ENCODE results near the gene TCEAL4.

The TCEAL4 gene

GRCh38 chrX:103624111-103624510 is 38.8 kb downstream of the TCEAL4 start:
- no peak for ATAC-seq
- TF ChIP-seq RARB (CRISPR knock-in tag; IDR thresholded peaks at IDR 0.05): no peak
- TF ChIP-seq OSR1 (CRISPR knock-in tag; IDR thresholded peaks at IDR 0.05): no peak
- TF ChIP-seq SNAI2 (CRISPR knock-in tag; IDR thresholded peaks at IDR 0.05): no peak
- no peak for TF ChIP-seq GLIS3 (CRISPR knock-in tag; IDR thresholded peaks at IDR 0.05)
- no peak for TF ChIP-seq ZFP30 (CRISPR knock-in tag; IDR thresholded peaks at IDR 0.05)
- TF ChIP-seq ZFP3 (CRISPR knock-in tag; IDR thresholded peaks at IDR 0.05): no peak
- no peak for TF ChIP-seq TSHZ2 (CRISPR knock-in tag; IDR thresholded peaks at IDR 0.05)

- ATAC-seq: no peak
- TF ChIP-seq ZC3H10 (CRISPR knock-in tag; IDR thresholded peaks at IDR 0.05) (no peak), ESRRG (CRISPR knock-in tag; IDR thresholded peaks at IDR 0.05) (no peak), CSRNP3 (CRISPR knock-in tag; IDR thresholded peaks at IDR 0.05) (no peak), ZFP3 (CRISPR knock-in tag; IDR thresholded peaks at IDR 0.05) (no peak), RARB (CRISPR knock-in tag; IDR thresholded peaks at IDR 0.05) (no peak), OSR1 (CRISPR knock-in tag; IDR thresholded peaks at IDR 0.05) (no peak), CREB5 (CRISPR knock-in tag; IDR thresholded peaks at IDR 0.05; ENCODE audit: low read depth) (no peak), GLIS3 (CRISPR knock-in tag; IDR thresholded peaks at IDR 0.05) (no peak), CSDC2 (CRISPR knock-in tag; IDR thresholded peaks at IDR 0.05) (no peak)
Observed at GRCh38 chrX:103626855-103627254, 41.5 kb downstream of the TCEAL4 start.

GRCh38 chrX:103628386-103629317 is 43.3 kb downstream of the TCEAL4 start, which contains the start of gene TCEAL1:
Gene TCEAL1, plus strand, starts transcription at chrX:103628975. Its CDS starts 942 bp downstream, at chrX:103629917.
- ATAC-seq: peak; percentile 50
- no peak for TF ChIP-seq ZNF565 (CRISPR knock-in tag; conservative IDR thresholded peaks at IDR 0.05; ENCODE audit: low read depth)
- TF ChIP-seq SNAI2 (CRISPR knock-in tag; IDR thresholded peaks at IDR 0.05): no peak
- TF ChIP-seq TSHZ2 (CRISPR knock-in tag; IDR thresholded peaks at IDR 0.05): no peak
- no peak for TF ChIP-seq ESRRG (CRISPR knock-in tag; IDR thresholded peaks at IDR 0.05)
- TF ChIP-seq TOX (CRISPR knock-in tag; IDR thresholded peaks at IDR 0.05; ENCODE audit: borderline replicate concordance): no peak
- TF ChIP-seq POU6F1 (CRISPR knock-in tag; IDR thresholded peaks at IDR 0.05; ENCODE audit: borderline replicate concordance, low read depth): no peak
- no peak for TF ChIP-seq CREB5 (CRISPR knock-in tag; IDR thresholded peaks at IDR 0.05; ENCODE audit: low read depth)
- no peak for TF ChIP-seq RARB (CRISPR knock-in tag; IDR thresholded peaks at IDR 0.05)
- no peak for TF ChIP-seq ISL1 (CRISPR knock-in tag; IDR thresholded peaks at IDR 0.05)
- no peak for TF ChIP-seq ZFP30 (CRISPR knock-in tag; IDR thresholded peaks at IDR 0.05)
- TF ChIP-seq ZC3H10 (CRISPR knock-in tag; IDR thresholded peaks at IDR 0.05): no peak
- TF ChIP-seq ZNF8 (CRISPR knock-in tag; IDR thresholded peaks at IDR 0.05): no peak
- no peak for TF ChIP-seq OSR1 (CRISPR knock-in tag; IDR thresholded peaks at IDR 0.05)
- no peak for TF ChIP-seq BACH2 (CRISPR knock-in tag; IDR thresholded peaks at IDR 0.05; ENCODE audit: borderline replicate concordance)
- TF ChIP-seq ZNF70 (CRISPR knock-in tag; IDR thresholded peaks at IDR 0.05): no peak
- no peak for TF ChIP-seq CSDC2 (CRISPR knock-in tag; IDR thresholded peaks at IDR 0.05)
- no peak for TF ChIP-seq CSRNP3 (CRISPR knock-in tag; IDR thresholded peaks at IDR 0.05)
- TF ChIP-seq PPARA (CRISPR knock-in tag; IDR thresholded peaks at IDR 0.05; ENCODE audit: borderline replicate concordance): no peak
- no peak for TF ChIP-seq TCF4 (CRISPR knock-in tag; IDR thresholded peaks at IDR 0.05; ENCODE audit: borderline replicate concordance)

All from SK-N-SH treated with all-trans-retinoic acid at 6 μM for 48 hours (cell line).